GM12892 (cell line): ENCODE results near the gene ZNF774.

Experiments
- POLR2AphosphoS5 ChIP-seq: IDR thresholded peaks from 2 replicates; pipeline ENCODE4 v1.6.1; 2011; ENCODE audit warnings: low read depth, low read length, control low read depth
- TAF1 ChIP-seq: IDR thresholded peaks from 2 replicates; pipeline ENCODE4 v1.6.1; 2011; ENCODE audit warnings: low read depth, mild to moderate bottlenecking, control low read depth, low read length, borderline replicate concordance

DNA sequence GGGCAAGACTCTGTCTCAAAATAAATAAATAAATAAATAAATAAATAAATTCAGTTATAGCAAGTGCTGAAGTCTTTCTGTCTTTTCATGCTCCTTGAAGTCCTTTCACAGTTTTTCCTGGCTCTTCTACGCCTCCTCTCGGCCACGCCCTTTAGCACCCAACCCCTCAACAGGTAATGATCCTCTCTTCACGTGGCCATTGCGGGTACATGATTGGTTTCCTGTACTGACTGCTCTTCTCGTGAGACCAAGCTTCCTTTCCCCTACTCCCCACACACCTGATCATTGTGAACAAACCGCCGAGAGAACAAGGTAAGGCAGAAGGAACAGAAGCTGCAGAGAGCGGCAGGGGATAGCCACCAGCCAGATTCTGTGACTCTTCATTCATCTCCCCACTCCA lies 2.3 kb upstream of the ZNF774 start:
- TF ChIP-seq POLR2AphosphoS5 = no peak
- no peak for TF ChIP-seq TAF1
